GM03348 (cell line): ENCODE measurements around the gene PAQR5.
"Not testable (repeated sequence)": the region's sequence is repeated elsewhere in the genome, so short reads cannot be mapped to it uniquely, and the experiment has no call there.

Experiments
- DNase-seq: peaks from one replicate; pipeline ENCODE4 v3.0.0; 2012; ENCODE audit warnings: low spot score

Gene PAQR5

DNA sequence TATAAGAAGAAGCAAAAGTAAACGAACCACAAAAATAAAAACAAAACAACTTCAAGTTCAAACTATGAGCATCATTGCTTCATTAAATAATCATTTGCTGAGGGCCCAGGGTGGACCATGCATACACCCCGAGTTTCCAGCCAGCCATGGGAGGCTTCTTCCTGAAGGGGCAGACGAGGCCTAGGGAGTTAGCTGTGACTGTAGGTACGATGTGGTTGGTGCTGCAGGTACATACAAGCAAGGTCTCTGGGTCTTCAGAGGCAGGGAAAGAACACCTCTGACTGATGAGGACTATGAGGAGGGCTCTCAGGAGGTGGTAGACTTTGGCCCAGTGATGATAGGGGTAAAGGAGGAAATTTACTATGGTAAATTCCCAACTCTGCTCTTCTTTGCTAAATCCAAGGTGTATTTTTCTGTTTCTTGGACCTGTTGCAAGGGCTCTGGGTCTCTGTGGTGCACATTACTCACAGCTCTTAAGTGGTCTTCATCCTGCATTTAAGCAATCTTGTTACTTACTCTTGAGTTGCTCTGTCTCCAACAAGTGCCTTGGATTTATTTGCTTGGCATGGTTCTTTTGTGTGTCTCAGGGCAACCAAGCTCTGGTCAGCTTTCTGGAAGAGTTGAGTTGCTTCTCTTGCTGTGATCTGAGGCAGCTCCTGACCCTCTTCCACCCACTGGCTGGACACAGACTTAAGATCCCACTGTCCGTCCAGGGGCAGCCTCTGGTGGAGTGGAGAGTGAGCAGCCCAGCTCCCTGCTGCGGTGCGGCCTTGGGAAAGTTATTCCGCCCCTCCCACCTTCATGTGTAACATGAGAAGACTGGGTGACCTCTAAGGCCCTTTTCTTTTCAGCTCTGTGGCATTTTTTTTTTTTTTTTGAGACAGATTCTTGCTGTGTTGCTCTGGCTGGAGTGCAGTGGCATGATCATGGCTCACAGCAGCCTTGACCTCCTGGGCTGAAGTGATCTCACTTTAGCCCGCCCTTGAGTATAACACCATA is 59.4 kb downstream of the PAQR5 start:
- no peak for DNase-seq

DNA sequence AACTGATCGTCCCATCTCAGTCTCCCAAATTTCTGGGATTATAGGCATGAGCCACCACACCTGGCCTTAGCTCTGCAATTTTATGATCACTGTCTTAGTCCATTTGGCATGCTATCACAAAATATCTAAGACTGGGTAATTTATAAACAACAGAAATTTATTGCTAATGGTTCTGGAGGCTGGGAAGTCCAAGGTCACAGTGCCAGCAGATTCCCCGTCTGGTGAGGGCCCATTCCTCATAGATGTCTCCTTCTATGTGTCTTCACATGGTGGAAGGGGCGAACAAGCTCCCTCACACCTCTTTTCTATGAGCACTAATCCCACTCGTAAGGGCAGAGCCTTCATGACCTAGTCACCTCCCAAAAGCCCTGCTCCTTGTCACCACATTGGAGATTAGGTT is 60.1 kb downstream of the PAQR5 start:
- DNase-seq: no peak

- DNase-seq: no peak
Measured at GRCh38 chr15:69359722-69360121, 61.0 kb downstream of the PAQR5 start.

DNA sequence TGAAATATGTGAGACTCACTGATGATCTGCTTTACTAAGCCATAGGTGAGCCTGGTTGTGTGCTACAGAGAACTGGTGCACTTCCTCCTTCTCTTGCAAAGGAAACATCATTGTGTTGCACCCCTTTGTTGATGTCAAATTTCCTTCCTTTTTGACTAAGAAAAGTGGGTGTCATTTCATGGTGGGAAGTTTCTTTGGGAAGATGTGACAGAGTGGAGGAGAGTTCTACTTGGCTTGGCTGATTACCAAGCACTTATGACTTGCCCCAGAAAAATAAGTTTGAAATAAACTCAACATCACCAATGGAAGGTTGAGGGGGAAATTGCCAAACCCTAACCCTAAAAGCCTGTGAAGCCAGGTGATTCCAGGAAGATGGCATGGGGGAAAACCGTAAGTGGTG is 61.9 kb downstream of the PAQR5 start:
- DNase-seq: no peak

DNA sequence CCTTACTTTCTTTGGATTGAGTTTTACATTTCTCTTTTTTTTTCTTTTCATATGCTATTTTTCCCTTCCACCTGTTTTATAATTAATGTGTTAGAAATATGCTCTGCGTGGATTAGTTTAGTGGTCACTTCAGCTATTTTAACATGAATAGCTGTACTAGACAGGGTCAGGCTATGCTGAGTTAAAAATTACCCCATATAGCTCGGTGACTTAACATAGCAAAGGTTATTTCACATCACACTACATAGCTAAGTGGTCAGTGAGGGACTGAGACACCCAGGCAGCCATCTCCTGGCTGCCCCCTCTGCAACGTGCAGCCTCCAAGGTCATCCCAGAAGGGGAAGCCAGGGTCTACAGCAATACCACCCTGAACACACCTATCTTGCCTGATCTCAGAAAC is 68.5 kb downstream of the PAQR5 start:
- no peak for DNase-seq

DNA sequence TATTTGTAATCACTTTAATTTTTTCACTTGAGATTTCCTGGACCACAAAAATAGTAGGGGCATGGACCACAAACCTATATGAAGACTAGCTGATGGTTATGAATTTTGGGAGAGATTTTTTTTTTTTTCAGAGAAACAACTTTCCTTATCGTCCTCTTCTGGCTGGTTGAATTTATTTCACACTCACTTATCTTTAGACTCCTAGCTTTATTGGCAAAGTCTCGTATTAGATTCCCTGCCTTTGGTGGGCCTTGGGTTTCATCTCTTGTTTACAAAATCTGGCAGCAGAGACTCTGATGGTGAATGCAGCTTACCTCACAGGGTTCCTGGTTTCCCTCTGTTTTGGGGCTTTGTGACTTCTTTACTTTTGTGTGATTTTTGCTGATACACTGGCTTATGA is 70.9 kb downstream of the PAQR5 start:
- DNase-seq: no peak

- no peak for DNase-seq
Measured at GRCh38 chr15:69373406-69373805, 74.7 kb downstream of the PAQR5 start.

GRCh38 chr15:69375151-69375790 is 76.6 kb downstream of the PAQR5 start:
- DNase-seq: no peak

DNA sequence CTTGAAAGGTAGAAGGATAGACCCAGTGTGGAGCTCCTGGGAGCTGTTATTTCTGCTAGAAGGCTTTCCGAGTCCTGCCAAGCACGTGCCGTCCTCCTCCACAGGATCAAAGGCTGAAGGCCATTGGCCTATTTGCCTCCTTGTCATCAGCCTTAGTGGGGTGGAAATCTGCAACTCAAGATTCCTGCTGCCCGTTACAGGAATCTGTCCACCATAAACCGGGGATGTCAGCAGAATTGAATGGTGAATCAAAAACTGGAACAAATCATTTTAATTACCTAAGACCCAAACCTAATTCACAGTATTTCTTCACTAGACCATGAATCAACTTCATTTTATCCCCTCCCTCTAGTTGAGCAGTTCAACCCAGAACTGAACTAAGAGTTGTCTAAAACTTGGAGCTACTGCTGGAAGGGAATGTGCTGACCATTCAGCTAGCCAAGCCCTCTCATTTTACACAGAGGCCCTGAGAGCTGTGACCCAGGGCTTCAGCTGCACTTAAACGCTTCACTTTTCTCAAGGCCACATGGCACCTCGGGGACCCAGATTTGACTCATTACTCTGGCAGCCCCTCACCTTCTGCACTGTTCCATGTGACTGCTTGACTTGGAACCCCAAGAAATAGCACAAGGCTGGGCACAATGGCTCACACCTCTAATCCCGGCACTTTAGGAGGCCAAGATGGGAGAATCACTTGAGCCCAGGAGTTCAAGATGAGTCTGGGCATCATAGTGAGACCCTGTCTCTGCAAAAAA is 78.7 kb downstream of the PAQR5 start:
- no peak for DNase-seq

DNA sequence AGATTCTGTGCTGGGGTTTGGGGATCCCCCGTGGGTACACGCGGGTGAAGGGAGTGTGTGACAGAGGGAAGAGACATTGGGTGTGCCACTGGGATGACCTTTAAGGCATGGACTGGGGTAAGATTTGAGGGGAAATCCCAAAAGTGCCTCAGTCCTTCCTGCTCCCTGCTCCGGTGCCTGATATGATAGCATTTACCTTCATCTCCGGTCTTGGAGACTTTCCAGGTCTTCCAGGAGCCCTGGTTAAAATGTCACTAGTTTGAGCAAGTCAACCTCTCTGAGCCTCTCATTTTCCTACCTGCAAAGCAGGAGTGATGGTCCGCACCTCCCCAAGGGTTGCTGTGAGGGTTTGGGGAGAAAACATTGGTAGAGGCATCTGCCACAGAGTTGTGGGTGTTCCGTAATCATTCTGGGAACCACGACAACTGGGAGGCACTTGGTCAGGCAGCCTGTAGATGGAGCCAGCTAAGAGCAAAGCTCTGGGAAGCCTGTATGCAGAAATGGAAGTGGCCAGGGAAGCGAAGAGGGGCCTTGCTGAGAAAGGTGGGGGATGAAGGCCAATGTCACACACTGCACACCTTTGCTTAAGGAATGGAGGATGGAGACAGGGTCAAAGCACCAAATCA is 81.5 kb downstream of the PAQR5 start:
- no peak for DNase-seq

- DNase-seq: no peak
Measured at GRCh38 chr15:69380726-69381105, 82.0 kb downstream of the PAQR5 start.

DNA sequence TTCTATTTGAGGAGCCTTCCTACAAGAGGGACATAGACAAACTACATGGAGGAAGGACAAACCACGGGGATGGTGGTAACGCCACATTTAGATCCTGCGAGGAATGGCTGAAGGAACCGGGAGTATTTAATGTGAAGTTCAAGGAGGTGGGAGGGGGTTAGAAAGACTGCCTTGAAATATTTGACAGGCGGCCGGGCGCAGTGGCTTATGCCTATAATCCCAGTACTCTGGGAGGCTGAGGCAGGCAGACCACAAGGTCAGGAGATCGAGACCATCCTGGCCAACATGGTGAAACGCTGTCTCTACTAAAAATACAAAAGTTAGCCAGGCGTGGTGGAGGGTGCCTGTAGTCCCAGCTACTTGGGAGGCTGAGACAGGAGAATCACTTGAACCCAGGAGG is 83.5 kb downstream of the PAQR5 start:
- DNase-seq: not testable (repeated sequence)

- not testable (repeated sequence) for DNase-seq
Measured at GRCh38 chr15:69384066-69384465, 85.4 kb downstream of the PAQR5 start.

GRCh38 chr15:69384626-69385598 is 86.2 kb downstream of the PAQR5 start:
- DNase-seq: no peak

DNA sequence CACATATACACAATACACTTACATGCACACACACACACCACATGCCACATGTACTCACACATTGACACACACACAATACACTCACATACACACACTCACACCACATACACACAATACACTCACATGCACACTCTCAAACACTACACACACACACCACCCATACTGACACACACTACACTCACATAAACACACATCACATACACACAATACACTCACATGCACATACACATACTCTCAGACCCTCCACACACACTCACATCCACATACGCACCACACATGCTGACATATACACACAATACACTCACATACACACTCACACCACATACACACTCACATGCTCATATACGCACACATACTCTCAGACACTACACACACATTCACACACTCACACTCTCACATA is 87.1 kb downstream of the PAQR5 start:
- DNase-seq: no peak

GRCh38 chr15:69386284-69386683 is 87.6 kb downstream of the PAQR5 start:
- DNase-seq: no peak

DNA sequence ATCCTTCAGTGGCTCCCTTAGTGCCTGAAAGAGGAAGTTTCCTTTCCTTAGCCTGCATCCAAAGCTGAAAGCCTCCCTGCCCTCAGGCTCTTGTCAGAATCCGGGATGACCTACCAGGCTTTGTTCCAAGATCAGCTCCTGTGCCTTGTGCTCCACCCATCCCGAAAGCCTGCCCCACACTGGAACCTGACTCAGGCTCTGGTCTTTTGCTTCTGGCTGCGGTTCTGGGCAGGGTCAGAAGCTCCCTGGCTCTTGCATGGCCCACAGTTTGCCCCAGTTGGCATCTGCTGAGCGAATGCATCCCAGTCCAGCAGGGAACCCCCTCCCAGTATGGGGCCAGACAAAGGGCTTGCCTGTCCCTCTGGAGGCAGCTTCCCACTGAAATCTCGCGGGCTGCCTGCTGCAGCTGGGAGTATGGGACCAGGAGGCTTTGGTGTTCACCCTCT is 89.6 kb downstream of the PAQR5 start:
- no peak for DNase-seq

DNA sequence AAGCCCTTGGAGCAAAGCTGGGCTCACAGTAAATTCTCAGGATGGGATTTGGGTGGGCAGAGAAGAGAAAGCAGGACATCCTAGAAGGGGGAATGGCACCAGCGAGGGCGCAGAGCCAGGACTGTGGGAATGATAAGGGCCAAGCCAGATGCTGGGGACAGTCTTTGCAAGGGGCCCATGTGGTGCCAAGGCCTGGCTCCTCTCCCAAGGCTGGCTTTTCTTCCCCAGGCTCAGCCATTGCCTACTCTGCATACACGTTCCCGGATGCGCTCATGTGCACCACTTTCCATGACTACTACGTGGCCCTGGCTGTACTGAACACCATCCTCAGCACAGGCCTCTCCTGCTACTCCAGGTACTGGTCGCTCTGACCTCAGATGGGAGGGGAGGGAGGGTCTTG is 90.7 kb downstream of the PAQR5 start:
- no peak for DNase-seq

GRCh38 chr15:69390575-69390974 is 91.9 kb downstream of the PAQR5 start:
- DNase-seq: peak; percentile 77

GRCh38 chr15:69391046-69391757 is 92.5 kb downstream of the PAQR5 start:
- no peak for DNase-seq
